Measurements from ENCODE around the gene ELF5. TPM values are rescaled to one million over a fixed set of nuclear protein-coding genes. Genes with fewer than 3 reads are reported as not detected.
A peak's percentile ranks its signal among the peaks of the same experiment; 100 is the strongest.

The ELF5 gene
- total and polyA plus RNA-seq, 2 donors (not counting 1 experiment from before 2014, with no cell fraction given), result not detected

GRCh38 chr11:34501949-34502348 is 11.6 kb downstream of the ELF5 start:
- H3K9me3 ChIP-seq (ENCODE audit: control insufficient read depth, insufficient read depth, low read depth, low read length), result no peaks in the 10 kb centered on the region
- peaks cover 11% of the 10 kb centered on the region for H3K4me1 ChIP-seq (ENCODE audit: control insufficient read depth, extremely low read depth, insufficient read depth, low read length)
- H3K4me2 ChIP-seq (ENCODE audit: extremely low read depth, insufficient read depth, low read length), result peak overlapping the region; percentile 66
- H3K9ac ChIP-seq (ENCODE audit: insufficient read depth, low read length), result no peak overlapping the region
- H3K36me3 ChIP-seq (ENCODE audit: control insufficient read depth, insufficient read depth, low read length), result no peaks in the 10 kb centered on the region
- no peaks in the 10 kb centered on the region for H3K79me2 ChIP-seq (ENCODE audit: control insufficient read depth, insufficient read depth, low read length)
- peak overlapping the region; percentile 15 for H2AFZ ChIP-seq (ENCODE audit: low read length)
- no peak overlapping the region for H3K4me3 ChIP-seq (replicated peaks in 1 of 4; ENCODE audit: control extremely low read depth in 1 of 4, insufficient read depth in 1 of 4, low read depth in 3 of 4, low read length in 4 of 4)
- peak overlapping the region; percentile 39 for H3K27ac ChIP-seq (ENCODE audit: insufficient read depth, low read length)
- TF ChIP-seq CTCF (conservative IDR thresholded peaks at IDR 0.05 in 1 of 2, IDR thresholded peaks at IDR 0.05 in 1 of 2; ENCODE audit: low read depth in 1 of 2, low read length in 2 of 2) (no peak), EZH2 (IDR thresholded peaks at IDR 0.05; ENCODE audit: low read length, missing control alignments) (no peak)
- no peaks in the 10 kb centered on the region for H4K20me1 ChIP-seq (ENCODE audit: control insufficient read depth, extremely low read depth, insufficient read depth, low read length)
- no peaks in the 10 kb centered on the region for H3K27me3 ChIP-seq (ENCODE audit: control insufficient read depth, insufficient read depth, low read length)
- no peak for DNase-seq (ENCODE audit: low read depth in 2 of 2)

GRCh38 chr11:34501500-34501899 is 12.1 kb downstream of the ELF5 start:
- Histone ChIP-seq H4K20me1 (ENCODE audit: control insufficient read depth, extremely low read depth, insufficient read depth, low read length) (no peaks in the 10 kb centered on the region), H3K79me2 (ENCODE audit: control insufficient read depth, insufficient read depth, low read length) (no peaks in the 10 kb centered on the region), H3K4me2 (ENCODE audit: extremely low read depth, insufficient read depth, low read length) (peak overlapping the region; percentile 66), H3K4me3 (replicated peaks in 1 of 4; ENCODE audit: control extremely low read depth in 1 of 4, insufficient read depth in 1 of 4, low read depth in 3 of 4, low read length in 4 of 4) (no peak overlapping the region), H3K27ac (ENCODE audit: insufficient read depth, low read length) (peak overlapping the region; percentile 39), H3K27me3 (ENCODE audit: control insufficient read depth, insufficient read depth, low read length) (no peaks in the 10 kb centered on the region), H3K4me1 (ENCODE audit: control insufficient read depth, extremely low read depth, insufficient read depth, low read length) (peaks cover 11% of the 10 kb centered on the region), H3K36me3 (ENCODE audit: control insufficient read depth, insufficient read depth, low read length) (no peaks in the 10 kb centered on the region), H3K9me3 (ENCODE audit: control insufficient read depth, insufficient read depth, low read depth, low read length) (no peaks in the 10 kb centered on the region), H2AFZ (ENCODE audit: low read length) (no peak overlapping the region), H3K9ac (ENCODE audit: insufficient read depth, low read length) (no peak overlapping the region)
- TF ChIP-seq CTCF (conservative IDR thresholded peaks at IDR 0.05 in 1 of 2, IDR thresholded peaks at IDR 0.05 in 1 of 2; ENCODE audit: low read depth in 1 of 2, low read length in 2 of 2), result no peak
- TF ChIP-seq EZH2 (IDR thresholded peaks at IDR 0.05; ENCODE audit: low read length, missing control alignments), result no peak
- DNase-seq (ENCODE audit: low read depth in 2 of 2), result peak; percentile 94 to 98

- Histone ChIP-seq H4K20me1 (ENCODE audit: control insufficient read depth, extremely low read depth, insufficient read depth, low read length) (no peaks in the 10 kb centered on the region), H3K9me3 (ENCODE audit: control insufficient read depth, insufficient read depth, low read depth, low read length) (no peaks in the 10 kb centered on the region), H3K27me3 (ENCODE audit: control insufficient read depth, insufficient read depth, low read length) (no peaks in the 10 kb centered on the region), H2AFZ (ENCODE audit: low read length) (no peak overlapping the region), H3K4me3 (replicated peaks in 1 of 4; ENCODE audit: control extremely low read depth in 1 of 4, insufficient read depth in 1 of 4, low read depth in 3 of 4, low read length in 4 of 4) (no peak overlapping the region), H3K4me2 (ENCODE audit: extremely low read depth, insufficient read depth, low read length) (no peak overlapping the region), H3K27ac (ENCODE audit: insufficient read depth, low read length) (no peak overlapping the region), H3K4me1 (ENCODE audit: control insufficient read depth, extremely low read depth, insufficient read depth, low read length) (peaks cover 11% of the 10 kb centered on the region), H3K36me3 (ENCODE audit: control insufficient read depth, insufficient read depth, low read length) (no peaks in the 10 kb centered on the region), H3K9ac (ENCODE audit: insufficient read depth, low read length) (no peak overlapping the region), H3K79me2 (ENCODE audit: control insufficient read depth, insufficient read depth, low read length) (no peaks in the 10 kb centered on the region)
- no peak for DNase-seq (ENCODE audit: low read depth in 2 of 2)
- TF ChIP-seq EZH2 (IDR thresholded peaks at IDR 0.05; ENCODE audit: low read length, missing control alignments), result no peak
- no peak for TF ChIP-seq CTCF (conservative IDR thresholded peaks at IDR 0.05 in 1 of 2, IDR thresholded peaks at IDR 0.05 in 1 of 2; ENCODE audit: low read depth in 1 of 2, low read length in 2 of 2)
Measured at GRCh38 chr11:34499719-34500500, 13.7 kb downstream of the ELF5 start.
